GM12865 (cell line): Measurements from ENCODE around the gene KLF15.

Source experiments
- DNase-seq: peaks from one replicate; pipeline ENCODE4 v3.0.0; 2010; ENCODE audit warnings: low read depth
- H3K4me3 ChIP-seq: 2 replicates; pipeline ENCODE4 v1.5.1; 2011; ENCODE audit warnings: mild to moderate bottlenecking, low read depth, low read length, control low read depth
- TF ChIP-seq, protein P1 (sequence below): IDR thresholded peaks from 2 replicates; pipeline ENCODE4 v1.5.1; 2011; ENCODE audit warnings: low read length, control low read depth, low read depth, inconsistent platforms; ENCODE audit not compliant: insufficient read depth; ENCODE audit errors: missing control alignments

The KLF15 gene

DNA sequence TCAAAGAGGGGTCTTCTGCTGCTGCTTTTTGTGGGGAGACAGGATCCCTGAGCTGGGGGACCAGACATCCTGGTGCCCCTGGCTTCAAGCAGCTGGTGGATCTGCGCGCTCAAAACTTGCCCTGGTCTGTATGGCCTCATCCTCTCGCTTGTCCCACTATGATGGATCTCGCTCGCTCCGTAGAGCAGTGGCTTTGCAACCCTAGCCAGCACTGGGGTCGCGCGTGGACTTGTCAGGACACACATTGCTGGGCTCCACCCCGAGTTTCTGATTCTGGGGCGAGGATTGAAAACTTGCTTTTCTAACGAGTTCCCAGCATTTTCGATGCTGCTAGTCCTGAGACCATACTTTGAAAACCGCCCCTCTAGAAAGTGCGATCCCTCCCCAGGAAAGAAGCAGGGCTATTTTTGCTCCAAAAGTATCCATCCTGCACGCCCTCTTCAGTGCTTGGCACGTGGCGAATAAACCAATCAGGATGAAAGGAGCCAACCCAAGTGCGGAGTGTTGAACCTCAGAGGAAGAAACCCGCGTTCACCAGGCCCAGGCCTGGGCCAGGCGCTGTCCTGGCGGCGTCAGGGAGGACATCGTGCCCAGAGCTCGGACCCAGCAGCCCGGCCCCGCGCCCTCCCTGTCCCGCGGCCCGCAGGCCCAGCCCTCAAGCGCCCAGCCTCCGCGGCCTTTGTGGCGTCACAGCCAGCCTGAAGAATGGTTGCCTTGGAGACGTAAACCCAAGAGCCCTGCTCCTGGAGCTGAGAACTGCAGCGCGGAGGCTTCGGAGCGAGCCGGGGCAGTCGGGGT lies 37.2 kb upstream of the KLF15 start, which contains the start of gene CFAP100:
Gene CFAP100 (plus strand): TSS at position 731 of the 798 bp plus-strand sequence. CDS start 1,092 bp downstream, outside the sequence.
- H3K4me3 ChIP-seq = no peak within 1 kb of the TSS
- no peak for DNase-seq
- TF ChIP-seq, protein P1, sequence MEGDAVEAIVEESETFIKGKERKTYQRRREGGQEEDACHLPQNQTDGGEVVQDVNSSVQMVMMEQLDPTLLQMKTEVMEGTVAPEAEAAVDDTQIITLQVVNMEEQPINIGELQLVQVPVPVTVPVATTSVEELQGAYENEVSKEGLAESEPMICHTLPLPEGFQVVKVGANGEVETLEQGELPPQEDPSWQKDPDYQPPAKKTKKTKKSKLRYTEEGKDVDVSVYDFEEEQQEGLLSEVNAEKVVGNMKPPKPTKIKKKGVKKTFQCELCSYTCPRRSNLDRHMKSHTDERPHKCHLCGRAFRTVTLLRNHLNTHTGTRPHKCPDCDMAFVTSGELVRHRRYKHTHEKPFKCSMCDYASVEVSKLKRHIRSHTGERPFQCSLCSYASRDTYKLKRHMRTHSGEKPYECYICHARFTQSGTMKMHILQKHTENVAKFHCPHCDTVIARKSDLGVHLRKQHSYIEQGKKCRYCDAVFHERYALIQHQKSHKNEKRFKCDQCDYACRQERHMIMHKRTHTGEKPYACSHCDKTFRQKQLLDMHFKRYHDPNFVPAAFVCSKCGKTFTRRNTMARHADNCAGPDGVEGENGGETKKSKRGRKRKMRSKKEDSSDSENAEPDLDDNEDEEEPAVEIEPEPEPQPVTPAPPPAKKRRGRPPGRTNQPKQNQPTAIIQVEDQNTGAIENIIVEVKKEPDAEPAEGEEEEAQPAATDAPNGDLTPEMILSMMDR = no peak

DNA sequence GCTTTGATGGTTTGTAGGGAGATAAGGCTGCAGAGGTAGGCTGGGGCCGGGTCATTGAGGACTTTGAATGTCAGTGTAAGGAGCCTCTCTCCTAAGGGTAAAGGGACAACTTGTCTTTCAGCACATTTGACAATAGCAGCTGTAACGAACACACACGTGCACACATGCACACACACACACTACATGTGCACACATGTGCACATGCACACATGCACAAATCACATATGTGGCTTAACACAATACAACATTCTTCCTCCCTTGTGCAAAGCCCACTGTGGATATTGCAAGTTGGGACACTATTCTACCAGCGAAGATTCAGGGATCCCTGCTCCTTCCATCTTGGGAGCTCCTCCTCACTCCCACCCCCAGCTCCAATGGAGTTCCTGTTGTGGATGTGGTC lies 36.4 kb upstream of the KLF15 start:
- DNase-seq = no peak
- no peak overlapping the region for H3K4me3 ChIP-seq
- TF ChIP-seq, protein P1 = no peak

DNA sequence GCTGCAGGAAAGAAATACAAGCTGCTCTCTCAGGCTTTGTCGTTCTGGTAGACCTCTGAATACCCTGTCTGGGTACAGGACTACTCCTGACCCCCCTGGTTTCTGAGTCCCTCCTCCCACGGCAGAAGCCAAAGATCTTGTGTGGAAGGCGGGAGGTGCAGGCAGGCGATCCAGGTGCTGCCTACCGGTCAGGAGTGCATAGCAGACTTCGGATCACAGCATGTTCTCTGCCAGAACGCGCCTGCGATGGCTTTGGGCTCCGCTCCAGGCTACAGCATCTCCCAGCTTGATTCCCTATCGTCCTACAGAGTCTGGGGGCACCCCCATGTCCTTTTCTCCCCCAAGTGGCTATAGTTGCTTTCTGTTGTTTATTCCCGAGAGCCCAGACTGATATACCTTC lies 35.0 kb upstream of the KLF15 start:
- no peak overlapping the region for H3K4me3 ChIP-seq
- TF ChIP-seq, protein P1 = no peak
- no peak for DNase-seq

DNA sequence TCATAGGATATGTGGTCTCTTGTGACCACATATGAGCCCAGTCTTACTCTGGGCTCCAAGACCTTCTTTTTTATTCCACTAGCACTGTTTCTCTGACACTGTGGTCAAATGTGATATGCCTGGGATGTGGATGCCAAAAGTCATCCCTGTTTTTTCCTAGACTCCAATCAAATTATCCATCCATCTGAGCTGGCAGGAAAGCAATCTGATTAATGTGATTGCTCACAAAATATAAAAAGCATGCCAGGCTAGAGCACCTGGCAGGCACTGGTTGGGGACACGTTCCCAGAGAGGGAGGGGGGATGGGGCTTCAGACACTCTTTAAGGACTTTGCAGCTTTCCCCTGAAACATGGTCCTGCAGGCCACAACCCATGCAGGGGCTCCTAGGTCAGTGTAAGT lies 34.4 kb upstream of the KLF15 start:
- no peak overlapping the region for H3K4me3 ChIP-seq
- TF ChIP-seq, protein P1 = no peak
- DNase-seq = no peak

DNA sequence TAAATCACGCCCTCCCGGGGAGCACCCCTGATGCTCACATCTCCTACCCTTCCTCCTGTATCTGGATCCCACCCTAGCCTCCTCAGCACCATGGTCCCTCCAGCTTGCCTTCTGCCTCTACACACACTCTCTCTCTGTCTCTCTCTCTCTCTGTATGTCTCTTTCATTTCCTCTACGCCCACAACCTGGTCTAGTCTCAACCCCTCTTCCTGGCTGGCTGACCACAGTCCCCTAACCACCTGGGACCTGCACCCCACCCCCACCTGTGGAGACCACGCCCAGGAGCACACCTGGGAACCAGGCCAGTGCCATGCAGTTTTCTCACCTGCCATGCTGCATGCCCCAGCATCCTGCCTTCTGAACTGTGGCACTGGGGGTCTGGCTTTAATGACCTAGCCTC lies 33.5 kb upstream of the KLF15 start:
- H3K4me3 ChIP-seq = no peak overlapping the region
- TF ChIP-seq, protein P1 = no peak
- DNase-seq = no peak

DNA sequence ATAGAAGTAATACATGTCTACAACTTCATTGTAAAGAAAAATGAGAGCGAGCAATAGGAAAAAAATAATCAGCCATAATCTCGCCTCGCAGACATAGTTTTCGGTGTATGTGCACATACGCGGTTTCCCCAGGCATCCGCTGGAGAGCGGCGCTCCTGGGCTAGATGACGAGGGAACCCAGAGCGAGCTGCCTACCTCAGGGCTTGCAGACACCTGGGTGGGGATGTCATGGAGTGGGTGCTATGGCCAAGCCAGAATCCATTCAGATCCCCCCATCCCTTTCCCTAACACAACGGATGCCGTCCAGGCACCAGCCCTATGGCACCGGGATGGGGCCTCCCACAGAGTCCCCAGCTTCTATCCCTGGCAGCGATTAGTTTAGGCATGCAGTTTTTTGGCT lies 33.0 kb upstream of the KLF15 start:
- TF ChIP-seq, protein P1 = no peak
- DNase-seq = no peak
- no peak overlapping the region for H3K4me3 ChIP-seq

DNA sequence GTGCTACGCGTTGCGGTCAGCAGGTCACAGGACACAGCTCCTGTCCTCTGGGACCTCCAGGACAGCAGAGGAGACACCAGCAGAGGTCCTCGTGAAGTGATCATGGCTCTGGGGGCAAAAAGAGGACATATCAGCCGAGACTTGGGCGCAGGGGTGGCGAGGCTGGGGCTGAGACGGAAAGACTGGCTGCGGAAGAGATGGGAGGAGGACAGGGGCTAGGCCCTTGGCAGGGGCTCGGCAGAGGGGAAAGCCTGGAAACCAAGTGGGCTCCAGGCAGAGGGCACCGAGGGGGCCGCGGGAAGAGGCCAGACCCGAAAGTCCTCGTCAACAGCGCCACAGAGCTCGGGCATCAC lies 32.6 kb upstream of the KLF15 start:
- DNase-seq = no peak
- TF ChIP-seq, protein P1 = no peak
- no peak overlapping the region for H3K4me3 ChIP-seq
